HG03460 (cell line): ENCODE measurements around the gene PKLR.
"Not testable (repeated sequence)": the region's sequence is repeated elsewhere in the genome, so short reads cannot be mapped to it uniquely, and the experiment has no call there.

Experiments
- ATAC-seq: cut with Tn5 transposase; IDR thresholded peaks from one replicate; pipeline ENCODE4 v1.9.1; 2021; ENCODE audit not compliant: unreplicated experiment

PKLR gene

GRCh38 chr1:155301342-155301841, at the start of gene PKLR:
PKLR (minus strand) TSS chr1:155301438; CDS start chr1:155301395, 43 bp downstream.
- ATAC-seq, result no peak

- no peak for ATAC-seq
Observed at GRCh38 chr1:155342842-155343241, 41.6 kb upstream of the PKLR start.

DNA sequence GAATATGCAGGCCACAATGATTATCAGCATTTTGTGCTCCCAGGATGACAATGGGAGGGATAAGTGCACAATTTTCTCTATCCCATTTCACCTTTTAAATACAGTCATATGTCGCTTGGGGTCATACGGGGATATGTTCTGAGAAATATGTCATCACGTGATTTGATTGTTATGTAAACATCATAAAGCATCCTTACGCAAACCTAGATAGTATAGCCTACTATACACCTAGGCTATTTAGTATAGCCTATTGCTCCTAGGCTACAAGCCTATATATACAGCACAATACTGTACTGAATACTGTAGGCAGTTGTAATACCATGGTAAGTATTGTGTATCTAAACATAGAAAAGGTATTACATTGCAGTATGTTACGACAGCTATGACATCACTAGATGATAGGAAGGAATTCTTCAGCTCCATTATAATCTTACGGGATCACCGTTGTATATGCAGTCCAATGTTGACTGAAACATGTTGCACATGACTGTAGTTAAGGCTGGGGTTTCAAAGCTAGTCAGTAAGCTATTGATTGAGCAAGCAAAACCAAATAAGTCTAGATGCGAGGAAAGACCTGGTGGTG, 38.4 kb upstream of the PKLR start:
- ATAC-seq, result no peak

DNA sequence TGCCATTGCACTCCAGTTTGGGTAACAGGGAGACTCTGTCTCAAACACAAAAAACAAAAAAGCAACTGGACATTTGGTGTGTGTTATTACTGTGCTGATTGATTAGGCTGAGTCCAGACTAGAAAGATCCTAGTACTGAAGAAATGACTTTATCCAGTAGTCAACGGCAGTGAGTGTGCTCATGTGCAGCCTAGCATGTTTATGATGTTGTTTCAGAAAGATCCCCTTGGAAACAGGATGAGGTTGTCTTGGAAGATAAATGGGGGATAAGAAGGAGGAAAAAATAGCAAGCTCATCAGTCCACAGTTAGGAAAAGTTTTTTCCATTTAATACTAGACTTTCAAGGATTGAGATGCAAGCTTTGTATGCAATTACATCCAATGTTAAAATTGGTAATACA, 33.7 kb upstream of the PKLR start:
- no peak for ATAC-seq

DNA sequence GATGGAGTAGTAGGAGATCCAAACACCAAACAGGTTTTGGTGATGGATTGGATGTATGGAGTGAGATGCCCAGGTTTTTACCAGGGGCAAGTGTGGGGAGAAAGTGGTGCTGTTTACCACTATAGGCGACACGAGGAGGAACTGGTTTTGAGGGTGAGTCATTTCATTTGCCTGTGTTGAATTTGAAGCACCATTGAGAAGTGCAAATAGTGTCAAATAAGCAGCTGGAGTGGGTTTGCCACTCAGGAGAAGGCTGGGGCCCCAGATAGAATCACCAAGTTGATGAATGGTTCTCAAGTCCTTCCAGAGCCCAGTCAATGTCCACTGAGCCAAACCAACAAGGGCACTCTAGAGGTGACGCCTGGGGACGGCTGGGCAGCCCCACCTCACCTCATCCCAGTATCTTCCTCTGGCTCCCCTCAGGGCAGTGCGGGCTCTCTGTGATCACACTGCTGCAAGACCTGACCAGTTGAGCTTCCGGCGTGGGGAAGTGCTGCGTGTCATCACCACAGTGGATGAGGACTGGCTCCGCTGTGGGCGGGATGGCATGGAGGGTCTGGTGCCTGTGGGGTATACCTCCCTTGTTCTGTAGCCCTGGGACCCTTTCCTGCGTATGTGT, 28.9 kb upstream of the PKLR start:
- ATAC-seq, result no peak

GRCh38 chr1:155328856-155329255, 27.6 kb upstream of the PKLR start:
- not testable (repeated sequence) for ATAC-seq

GRCh38 chr1:155327981-155328380, 26.7 kb upstream of the PKLR start:
- ATAC-seq, result no peak

GRCh38 chr1:155326631-155327037, 25.4 kb upstream of the PKLR start:
- no peak for ATAC-seq

GRCh38 chr1:155326020-155326526, 24.8 kb upstream of the PKLR start:
- ATAC-seq, result no peak

- ATAC-seq, result no peak
Observed at GRCh38 chr1:155325603-155325893, 24.3 kb upstream of the PKLR start.

GRCh38 chr1:155324717-155325602, 23.7 kb upstream of the PKLR start:
- ATAC-seq, result no peak

DNA sequence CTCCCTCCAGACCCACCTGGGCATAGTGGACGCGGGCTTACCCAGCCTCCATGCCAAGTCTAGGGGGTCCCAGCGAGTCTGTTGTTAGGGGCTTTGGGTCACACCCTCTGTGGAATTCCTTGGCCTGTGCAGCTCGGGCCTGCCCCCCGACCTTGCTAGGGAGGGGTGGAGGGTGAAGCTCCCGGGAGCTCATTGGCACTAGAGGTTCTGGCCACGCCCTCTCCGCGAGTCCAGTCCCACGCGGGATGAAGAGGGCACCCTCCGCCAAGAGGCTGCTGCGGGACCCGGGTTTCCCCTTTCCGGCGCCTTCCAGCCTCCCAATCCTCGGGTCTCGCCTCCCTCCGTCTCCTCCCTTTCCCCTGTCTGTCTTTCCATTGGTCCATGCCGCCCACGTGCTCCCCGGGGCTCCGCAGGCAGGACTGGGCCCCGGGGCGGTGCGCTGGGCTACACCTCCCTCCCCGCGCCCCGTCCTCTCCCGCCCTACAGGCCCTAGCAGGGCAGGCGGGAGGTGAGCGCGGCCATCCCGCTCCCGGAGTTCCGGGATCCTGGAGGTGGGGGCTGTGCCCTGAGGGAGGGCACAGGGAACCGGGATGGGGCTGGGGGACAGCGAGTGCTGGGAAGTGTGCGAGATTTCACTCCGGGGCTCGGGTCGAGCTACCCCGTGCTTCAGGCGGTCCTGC, 22.9 kb upstream of the PKLR start:
- ATAC-seq, result peak; percentile 54

DNA sequence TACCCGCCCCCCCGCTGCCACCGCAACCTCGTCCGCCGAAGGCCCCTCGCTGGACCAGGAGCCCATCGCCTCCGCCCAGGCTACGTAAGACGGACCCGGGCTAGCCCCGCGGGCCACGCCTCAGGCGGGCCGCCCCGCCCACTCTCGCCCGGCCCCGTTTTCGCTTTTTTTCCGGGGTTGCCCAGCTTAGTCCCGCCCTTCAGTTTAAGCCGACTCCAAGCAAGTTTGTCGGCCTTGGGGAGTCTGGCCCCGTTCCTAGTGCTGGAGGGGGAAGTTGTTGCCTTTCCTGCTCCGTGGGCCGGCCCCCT, 22.4 kb upstream of the PKLR start:
- peak; percentile 46 for ATAC-seq

- peak; percentile 37 for ATAC-seq
Observed at GRCh38 chr1:155322953-155323728, 21.9 kb upstream of the PKLR start.

GRCh38 chr1:155322571-155322952, 21.3 kb upstream of the PKLR start:
- no peak for ATAC-seq

- no peak for ATAC-seq
Observed at GRCh38 chr1:155321639-155322503, 20.6 kb upstream of the PKLR start.

GRCh38 chr1:155320661-155321617, 19.7 kb upstream of the PKLR start, which contains the start of gene RUSC1:
RUSC1 (plus strand) TSS chr1:155320894; CDS start chr1:155321774, 880 bp downstream.
- ATAC-seq, result peak; percentile 27

- ATAC-seq, result no peak
Observed at GRCh38 chr1:155320252-155320651, 19.0 kb upstream of the PKLR start.
